Smooth muscle cell (in vitro differentiated cells): ENCODE results near the gene BMP7. TPM values are rescaled to one million over a fixed set of nuclear protein-coding genes. Genes with fewer than 3 reads are reported as not detected.

Experiments used
- DNase-seq: peaks from one replicate; lab custom pipeline; 2025; ENCODE audit not compliant: unreplicated experiment; lab: John Stamatoyannopoulos, UW
- H2AFZ ChIP-seq: fragments of 200-600 bp; sonication (generic); 2 replicates; pipeline ENCODE4 v1.6.0; 2016; ENCODE audit warnings: antibody characterized with exemption, low read depth, mild to moderate bottlenecking
- H3F3A ChIP-seq: fragments of 200-600 bp; sonication (generic); 2 replicates; pipeline ENCODE4 v1.6.0; 2017; ENCODE audit warnings: antibody characterized with exemption, low read depth
- H3K27ac ChIP-seq: fragments of 200-600 bp; sonication (generic); 2 replicates; pipeline ENCODE4 v1.5.1; 2016; ENCODE audit warnings: low read depth, mild to moderate bottlenecking
- H3K27me3 ChIP-seq: fragments of 200-600 bp; sonication (generic); 2 replicates; pipeline ENCODE4 v1.6.1; 2016; ENCODE audit warnings: low read depth, mild to moderate bottlenecking
- H3K36me3 ChIP-seq: fragments of 200-600 bp; sonication (generic); 2 replicates; pipeline ENCODE4 v1.5.1; 2016; ENCODE audit warnings: low read depth
- H3K4me1 ChIP-seq: fragments of 200-600 bp; sonication (generic); 2 replicates; pipeline ENCODE4 v1.5.1; 2016; ENCODE audit warnings: low read depth
- H3K4me2 ChIP-seq: fragments of 200-600 bp; sonication (generic); 2 replicates; pipeline ENCODE4 v1.6.0; 2016; ENCODE audit warnings: mild to moderate bottlenecking
- H3K4me3 ChIP-seq: fragments of 200-600 bp; sonication (generic); 2 replicates; pipeline ENCODE4 v1.5.1; 2016; ENCODE audit warnings: mild to moderate bottlenecking
- H3K79me2 ChIP-seq: fragments of 200-600 bp; sonication (generic); 2 replicates; pipeline ENCODE4 v1.6.0; 2016; ENCODE audit warnings: low read depth, mild to moderate bottlenecking
- H3K9ac ChIP-seq: fragments of 200-600 bp; sonication (generic); 2 replicates; pipeline ENCODE4 v1.6.0; 2016; ENCODE audit warnings: low read depth
- H3K9me3 ChIP-seq: fragments of 200-600 bp; sonication (generic); replicated peaks from 2 replicates; pipeline ENCODE4 v1.5.1; 2016; ENCODE audit warnings: low read depth
- H4K20me1 ChIP-seq: fragments of 200-600 bp; sonication (generic); 2 replicates; pipeline ENCODE4 v1.6.0; 2016; ENCODE audit warnings: low read depth
- CTCF ChIP-seq: fragments of 200-600 bp; sonication (generic); IDR thresholded peaks from 2 replicates; pipeline ENCODE4 v1.5.1; 2017; ENCODE audit warnings: borderline replicate concordance, mild to moderate bottlenecking, antibody characterized with exemption; ENCODE audit not compliant: insufficient read depth, poor library complexity, severe bottlenecking
- WGBS: methylation state at CpG from one replicate; pipeline ENCODE4 v1.1.7; 2016; ENCODE audit warnings: low lambda C conversion rate; 5-methylcytosine and 5-hydroxymethylcytosine counted together
- polyA plus RNA-seq: library from polyadenylated mRNA; unstranded; fragments of >200 nt; fragmentation: Nextera tagmentation; extraction: Ambion mirVana; gene quantifications from 2 replicates; pipeline ENCODE4 v1.2.1, GENCODE V29; 2016
- total RNA-seq: library from RNA; depleted of rRNA; stranded (reverse); fragments of >200 nt; gene quantifications from 2 replicates; pipeline ENCODE4 v1.2.3, GENCODE V29; 2014

Gene BMP7
- total and polyA plus RNA-seq, 2 experiments from 2014 or later = 18.1 to 28.3 TPM

GRCh38 chr20:57278457-57278856, 12.0 kb upstream of the BMP7 start:
- Histone ChIP-seq H2AFZ (no peak overlapping the region), H3K9me3 (no peaks in the 10 kb centered on the region), H3K27me3 (no peaks in the 10 kb centered on the region), H3K4me3 (no peak overlapping the region), H3F3A (peaks cover 24% of the 10 kb centered on the region), H3K4me1 (peaks cover 21% of the 10 kb centered on the region), H3K36me3 (no peaks in the 10 kb centered on the region), H4K20me1 (no peaks in the 10 kb centered on the region), H3K27ac (peak overlapping the region; percentile 34), H3K79me2 (no peaks in the 10 kb centered on the region), H3K4me2 (peak overlapping the region; percentile 75), H3K9ac (no peak overlapping the region)
- TF ChIP-seq CTCF = no peak
- 17% methylated on average over 9 of the region's 9 CpGs for WGBS
- DNase-seq = no peak

GRCh38 chr20:57277398-57278105, 11.1 kb upstream of the BMP7 start:
- no peak for TF ChIP-seq CTCF
- H3K4me1 ChIP-seq = peaks cover 12% of the 10 kb centered on the region
- no peak overlapping the region for H2AFZ ChIP-seq
- H3K36me3 ChIP-seq = no peaks in the 10 kb centered on the region
- H3K9ac ChIP-seq = no peak overlapping the region
- H3K79me2 ChIP-seq = no peaks in the 10 kb centered on the region
- 62% methylated on average over 8 of the region's 8 CpGs for WGBS
- H3K9me3 ChIP-seq = no peaks in the 10 kb centered on the region
- H3K4me2 ChIP-seq = peak overlapping the region; percentile 75
- H3K27ac ChIP-seq = peak overlapping the region; percentile 34
- H4K20me1 ChIP-seq = no peaks in the 10 kb centered on the region
- DNase-seq = no peak
- no peak overlapping the region for H3K4me3 ChIP-seq
- no peaks in the 10 kb centered on the region for H3K27me3 ChIP-seq
- peaks cover 17% of the 10 kb centered on the region for H3F3A ChIP-seq

GRCh38 chr20:57276221-57276620, 9.8 kb upstream of the BMP7 start:
- Histone ChIP-seq H3F3A (peaks cover 10% of the 10 kb centered on the region), H3K4me2 (no peak overlapping the region), H3K9me3 (no peaks in the 10 kb centered on the region), H3K4me3 (no peak overlapping the region), H3K36me3 (no peaks in the 10 kb centered on the region), H4K20me1 (no peaks in the 10 kb centered on the region), H3K4me1 (peaks cover 5% of the 10 kb centered on the region), H2AFZ (no peak overlapping the region), H3K27ac (no peak overlapping the region), H3K27me3 (no peaks in the 10 kb centered on the region), H3K9ac (no peak overlapping the region), H3K79me2 (no peaks in the 10 kb centered on the region)
- no peak for DNase-seq
- 81% methylated on average over 5 of the region's 5 CpGs for WGBS
- TF ChIP-seq CTCF = no peak

- no peak overlapping the region for H3K4me3 ChIP-seq
- H3K4me1 ChIP-seq = peaks cover 5% of the 10 kb centered on the region
- DNase-seq = no peak
- H3K9ac ChIP-seq = no peak overlapping the region
- H3K9me3 ChIP-seq = no peaks in the 10 kb centered on the region
- no peaks in the 10 kb centered on the region for H3K36me3 ChIP-seq
- no peak overlapping the region for H3K27ac ChIP-seq
- no peak overlapping the region for H3K4me2 ChIP-seq
- TF ChIP-seq CTCF = no peak
- H4K20me1 ChIP-seq = no peaks in the 10 kb centered on the region
- WGBS = 73% methylated on average over 5 of the region's 5 CpGs
- no peaks in the 10 kb centered on the region for H3K27me3 ChIP-seq
- H3F3A ChIP-seq = peaks cover 10% of the 10 kb centered on the region
- H3K79me2 ChIP-seq = no peaks in the 10 kb centered on the region
- H2AFZ ChIP-seq = no peak overlapping the region
Observed at GRCh38 chr20:57275813-57276212, 9.4 kb upstream of the BMP7 start.
